ENCODE measurements around the gene GNPTAB. TPM values are rescaled to one million over a fixed set of nuclear protein-coding genes. Genes with fewer than 3 reads are reported as not detected.
A peak's percentile ranks its signal among the peaks of the same experiment; 100 is the strongest.

Gene GNPTAB
- total RNA-seq, 1 donor: 86.8 TPM

DNA sequence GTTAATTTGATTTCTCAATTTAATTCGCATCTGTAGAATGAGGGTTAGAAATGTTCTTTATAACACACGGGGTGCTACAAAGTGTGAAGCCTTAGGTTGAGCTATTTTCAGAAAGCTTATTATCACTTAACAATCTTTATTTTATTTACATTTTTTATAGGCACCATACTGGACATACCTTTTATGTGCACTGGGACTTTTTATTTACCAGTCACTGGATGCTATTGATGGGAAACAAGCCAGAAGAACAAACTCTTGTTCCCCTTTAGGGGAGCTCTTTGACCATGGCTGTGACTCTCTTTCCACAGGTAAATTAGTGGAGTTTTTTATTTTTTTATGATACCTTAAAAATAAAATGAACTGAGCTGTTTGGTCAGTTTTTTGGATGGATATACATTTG is 116.8 kb downstream of the GNPTAB start:
- DNase-seq (ENCODE audit: low read depth): no peak
- no peak overlapping the region for H3K4me3 ChIP-seq (ENCODE audit: low read depth, low read length)
- TF ChIP-seq, protein P1, sequence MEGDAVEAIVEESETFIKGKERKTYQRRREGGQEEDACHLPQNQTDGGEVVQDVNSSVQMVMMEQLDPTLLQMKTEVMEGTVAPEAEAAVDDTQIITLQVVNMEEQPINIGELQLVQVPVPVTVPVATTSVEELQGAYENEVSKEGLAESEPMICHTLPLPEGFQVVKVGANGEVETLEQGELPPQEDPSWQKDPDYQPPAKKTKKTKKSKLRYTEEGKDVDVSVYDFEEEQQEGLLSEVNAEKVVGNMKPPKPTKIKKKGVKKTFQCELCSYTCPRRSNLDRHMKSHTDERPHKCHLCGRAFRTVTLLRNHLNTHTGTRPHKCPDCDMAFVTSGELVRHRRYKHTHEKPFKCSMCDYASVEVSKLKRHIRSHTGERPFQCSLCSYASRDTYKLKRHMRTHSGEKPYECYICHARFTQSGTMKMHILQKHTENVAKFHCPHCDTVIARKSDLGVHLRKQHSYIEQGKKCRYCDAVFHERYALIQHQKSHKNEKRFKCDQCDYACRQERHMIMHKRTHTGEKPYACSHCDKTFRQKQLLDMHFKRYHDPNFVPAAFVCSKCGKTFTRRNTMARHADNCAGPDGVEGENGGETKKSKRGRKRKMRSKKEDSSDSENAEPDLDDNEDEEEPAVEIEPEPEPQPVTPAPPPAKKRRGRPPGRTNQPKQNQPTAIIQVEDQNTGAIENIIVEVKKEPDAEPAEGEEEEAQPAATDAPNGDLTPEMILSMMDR (IDR thresholded peaks at IDR 0.05; ENCODE audit: insufficient read depth, low read depth, low read length): no peak

DNA sequence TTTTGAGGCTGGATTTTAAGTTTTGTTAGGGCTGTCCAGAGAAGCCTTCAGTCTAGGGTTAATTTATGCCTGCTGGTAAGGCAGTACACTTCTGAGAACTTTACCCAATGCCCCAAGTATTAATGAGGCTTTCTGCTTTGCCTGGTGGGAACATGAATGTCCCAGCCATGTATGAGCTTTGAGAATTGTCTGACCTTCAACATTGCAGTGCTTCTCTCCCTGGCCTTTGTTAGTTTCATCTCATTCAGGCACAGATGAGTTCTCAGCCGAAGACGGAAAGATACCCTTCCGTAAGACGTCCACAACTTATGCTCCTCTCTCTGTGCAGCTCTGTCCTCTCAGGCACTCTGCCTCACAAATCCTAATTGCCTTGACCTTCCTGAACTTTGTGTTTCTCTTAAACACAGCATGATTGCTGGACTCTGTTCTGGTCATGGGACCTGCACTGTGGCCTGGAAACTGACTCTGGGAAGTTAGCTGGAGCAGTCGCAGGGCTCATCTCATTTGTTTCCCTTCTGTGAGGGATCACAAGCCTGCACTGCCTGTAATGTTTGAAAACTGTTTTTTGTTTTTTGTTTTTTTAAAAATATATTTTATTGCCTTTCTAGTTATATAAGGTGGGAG is 117.6 kb downstream of the GNPTAB start:
- peak; percentile 72 for DNase-seq (ENCODE audit: low read depth)
- no peak overlapping the region for H3K4me3 ChIP-seq (ENCODE audit: low read depth, low read length)
- TF ChIP-seq, protein P1 (IDR thresholded peaks at IDR 0.05; ENCODE audit: insufficient read depth, low read depth, low read length): no peak

GRCh38 chr12:101710288-101710687 is 120.5 kb downstream of the GNPTAB start:
- DNase-seq (ENCODE audit: low read depth): no peak
- TF ChIP-seq, protein P1 (IDR thresholded peaks at IDR 0.05; ENCODE audit: insufficient read depth, low read depth, low read length): no peak
- H3K4me3 ChIP-seq (ENCODE audit: low read depth, low read length): no peak overlapping the region

- DNase-seq (ENCODE audit: low read depth): peak; percentile 66
- H3K4me3 ChIP-seq (ENCODE audit: low read depth, low read length): no peak overlapping the region
- TF ChIP-seq, protein P1 (IDR thresholded peaks at IDR 0.05; ENCODE audit: insufficient read depth, low read depth, low read length): no peak
Measured at GRCh38 chr12:101707131-101707782, 123.5 kb downstream of the GNPTAB start.

GRCh38 chr12:101706403-101706802 is 124.4 kb downstream of the GNPTAB start:
- TF ChIP-seq, protein P1 (IDR thresholded peaks at IDR 0.05; ENCODE audit: insufficient read depth, low read depth, low read length): no peak
- H3K4me3 ChIP-seq (ENCODE audit: low read depth, low read length): no peak overlapping the region
- no peak for DNase-seq (ENCODE audit: low read depth)

GRCh38 chr12:101703487-101703886 is 127.3 kb downstream of the GNPTAB start:
- H3K4me3 ChIP-seq (ENCODE audit: low read depth, low read length): no peak overlapping the region
- DNase-seq (ENCODE audit: low read depth): no peak
- TF ChIP-seq, protein P1 (IDR thresholded peaks at IDR 0.05; ENCODE audit: insufficient read depth, low read depth, low read length): no peak
